HCT116 (cell line): ENCODE data around the gene KLK11. TPM values are rescaled to one million over a fixed set of nuclear protein-coding genes. Genes with fewer than 3 reads are reported as not detected.
A peak's percentile ranks its signal among the peaks of the same experiment; 100 is the strongest.

Experiments
- ATAC-seq: fragments of 200-7000 bp; cut with Tn5 transposase; 2 replicates; pipeline ENCODE4 v1.9.1; 2020; ENCODE audit warnings: mild to moderate bottlenecking, moderate library complexity
- BruUV-seq: library from RNA; stranded (reverse); fragments of 400-500 nt; replicated peaks from 2 replicates; lab custom pipeline; 2021; lab: Mats Ljungman, UMichigan
- CTCF ChIA-PET: fragments of 300-600 bp; sonication (Branson Sonifier 250); formaldehyde crosslinking; loops from one replicate; lab custom pipeline; 2021; ENCODE audit warnings: antibody characterized with exemption; lab: Charles Lee
- POLR2A ChIA-PET: fragments of 300-600, 350-600 bp; sonication (Branson Sonifier 250); formaldehyde crosslinking; loops from one replicate; lab custom pipeline; 2021; ENCODE audit warnings: antibody characterized with exemption; lab: Charles Lee
- RAD21 ChIA-PET, 2 experiments: fragments of 300-600 bp; sonication (Branson Sonifier 250); formaldehyde crosslinking; loops; one replicate each; lab custom pipeline; 2023; ENCODE audit warnings: low total read pairs in 2 of 2; ENCODE audit not compliant: uncharacterized antibody in 2 of 2, unreplicated experiment in 2 of 2, low non-redundant PET in 1 of 2; lab: Charles Lee
- DNase-seq: peaks from one replicate; pipeline ENCODE4 v3.0.0-alpha.2; 2010; ENCODE audit warnings: low read depth, low spot score
- H2AFZ ChIP-seq: fragments of 200-600 bp; shearing (Covaris generic), sonication (generic); 2 replicates; pipeline ENCODE4 v1.6.1; 2017; ENCODE audit warnings: low read depth, mixed run types, mixed read lengths, antibody characterized with exemption, low read length; ENCODE audit not compliant: poor library complexity, severe bottlenecking
- H3K27ac ChIP-seq: 2 replicates; pipeline ENCODE4 v1.5.1; 2012; ENCODE audit warnings: low read depth, low read length
- H3K27me3 ChIP-seq: fragments of 200-600 bp; sonication (generic); 2 replicates; pipeline ENCODE4 v1.6.1; 2016; ENCODE audit warnings: mixed run types, low read length, mixed read lengths; ENCODE audit not compliant: insufficient read depth
- H3K36me3 ChIP-seq, 2 experiments: fragments of 200-500 bp in 1 of 2; fragments of 200-600 bp in 1 of 2; sonication (Bioruptor generic) in 1 of 2; sonication (generic) in 1 of 2; 2 replicates each; pipeline versions ENCODE4 v1.5.1 to v1.6.1; 2014 to 2016; ENCODE audit warnings: low read length in 2 of 2, inconsistent platforms in 1 of 2, mixed read lengths in 1 of 2, mixed run types in 1 of 2; ENCODE audit not compliant: insufficient read depth in 2 of 2, control insufficient read depth in 1 of 2
- H3K4me1 ChIP-seq, 2 experiments: fragments of 200-600 bp in 1 of 2; sonication (generic) in 1 of 2; 2 replicates each; pipeline versions ENCODE4 v1.5.1 to v1.6.1; 2012 to 2017; ENCODE audit warnings: low read length in 2 of 2, inconsistent platforms in 1 of 2, mild to moderate bottlenecking in 1 of 2, mixed read lengths in 1 of 2, mixed run types in 1 of 2, moderate library complexity in 1 of 2; ENCODE audit not compliant: insufficient read depth in 2 of 2, control insufficient read depth in 1 of 2
- H3K4me2 ChIP-seq: fragments of 200-600 bp; sonication (generic); 2 replicates; pipeline ENCODE4 v1.6.1; 2017; ENCODE audit warnings: mixed run types, low read length, mixed read lengths
- H3K4me3 ChIP-seq, 2 experiments: fragments of 200-600 bp in 1 of 2; sonication (generic) in 1 of 2; replicated peaks in 1 of 2; 2 replicates each; pipeline ENCODE4 v1.5.1; 2011 to 2016; ENCODE audit warnings: low read length in 2 of 2, control low read depth in 1 of 2, low read depth in 1 of 2, mild to moderate bottlenecking in 1 of 2, mixed read lengths in 1 of 2, mixed run types in 1 of 2
- H3K79me2 ChIP-seq: fragments of 200-600 bp; sonication (generic); 2 replicates; pipeline ENCODE4 v1.6.1; 2017; ENCODE audit warnings: mild to moderate bottlenecking, mixed run types, low read length, moderate library complexity, mixed read lengths; ENCODE audit not compliant: insufficient read depth
- H3K9ac ChIP-seq: fragments of 200-600 bp; sonication (generic); 2 replicates; pipeline ENCODE4 v1.6.1; 2016; ENCODE audit warnings: low read length, mixed read lengths
- H3K9me2 ChIP-seq: fragments of 200-600 bp; sonication (generic), shearing (Covaris generic); 2 replicates; pipeline ENCODE4 v1.6.1; 2017; ENCODE audit warnings: mixed run types, mild to moderate bottlenecking, moderate library complexity; ENCODE audit not compliant: insufficient read depth
- H3K9me3 ChIP-seq, 2 experiments: fragments of 200-500 bp in 1 of 2; fragments of 200-600 bp in 1 of 2; sonication (Bioruptor generic) in 1 of 2; sonication (generic) in 1 of 2; 2 replicates each; pipeline ENCODE4 v1.6.1; 2014 to 2017; ENCODE audit warnings: low read length in 2 of 2, mixed read lengths in 2 of 2, inconsistent platforms in 1 of 2, low read depth in 1 of 2, mild to moderate bottlenecking in 1 of 2, mixed run types in 1 of 2, moderate library complexity in 1 of 2; ENCODE audit not compliant: control insufficient read depth in 1 of 2, insufficient read depth in 1 of 2
- H4K20me1 ChIP-seq: fragments of 200-600 bp; sonication (generic), shearing (Covaris generic); 2 replicates; pipeline ENCODE4 v1.6.1; 2017; ENCODE audit warnings: mixed run types, mild to moderate bottlenecking, moderate library complexity; ENCODE audit not compliant: insufficient read depth
- EGR1 ChIP-seq: IDR thresholded peaks from 2 replicates; pipeline ENCODE4 v1.6.1; 2012; ENCODE audit warnings: low read depth
- EZH2phosphoT487 ChIP-seq: fragments of 200-600 bp; IDR thresholded peaks from 2 replicates; pipeline ENCODE4 v1.6.1; 2018; ENCODE audit warnings: antibody characterized with exemption, borderline replicate concordance
- JUND ChIP-seq: IDR thresholded peaks from 2 replicates; pipeline ENCODE4 v1.6.1; 2012
- POLR2A ChIP-seq: IDR thresholded peaks from 2 replicates; pipeline ENCODE4 v1.7.0; 2011; ENCODE audit warnings: borderline replicate concordance; ENCODE audit not compliant: insufficient read depth, insufficient read length; ENCODE audit errors: extremely low read depth
- SP1 ChIP-seq: IDR thresholded peaks from 2 replicates; pipeline ENCODE4 v1.6.1; 2012; ENCODE audit warnings: low read depth
- TCF7L2 ChIP-seq: IDR thresholded peaks from 2 replicates; pipeline ENCODE4 v1.7.0; 2011; ENCODE audit warnings: borderline replicate concordance, inconsistent platforms; ENCODE audit not compliant: insufficient read depth, insufficient read length; ENCODE audit errors: extremely low read depth
- YY1 ChIP-seq: IDR thresholded peaks from 2 replicates; pipeline ENCODE4 v1.6.1; 2011; ENCODE audit warnings: low read length, low read depth, moderate library complexity, mild to moderate bottlenecking; ENCODE audit not compliant: insufficient replicate concordance; ENCODE audit errors: extremely low read depth
- ZFX ChIP-seq: fragments of 450-650 bp; IDR thresholded peaks from 2 replicates; pipeline ENCODE4 v1.6.1; 2017
- intact Hi-C: fragments of 100-400 bp; cut with micrococcal nuclease; formaldehyde crosslinking; loops from 2 replicates; pipeline ENCODE4 v1.10.0; 2022
- total RNA-seq: library from RNA; stranded (reverse); gene quantifications from one replicate; pipeline ENCODE4 v1.2.1, GENCODE V29; 2021; ENCODE audit not compliant: unreplicated experiment
- TF ChIP-seq, protein P1 (sequence below): IDR thresholded peaks from 2 replicates; pipeline ENCODE4 v1.6.1; 2012; ENCODE audit warnings: low read depth

Gene KLK11
- total RNA-seq, 1 experiment from 2014 or later: not detected

- Histone ChIP-seq H3K79me2 (peaks cover 11% of the 10 kb centered on the region; the same call in 1 of the 2 replicates), H3K36me3 (peaks cover 0 to 6% of the 10 kb centered on the region in 2 experiments; a peak in 1 of 4 replicates), H2AFZ (no peak overlapping the region), H3K4me3 (peak overlapping the region; percentile 78 to 88), H3K4me1 (peaks cover 16 to 36% of the 10 kb centered on the region in 2 experiments), H4K20me1 (no peaks in the 10 kb centered on the region), H3K9ac (peak overlapping the region; percentile 91), H3K9me2 (no peaks in the 10 kb centered on the region), H3K4me2 (peak overlapping the region; percentile 100), H3K9me3 (no peaks in the 10 kb centered on the region), H3K27me3 (no peaks in the 10 kb centered on the region), H3K27ac (peak overlapping the region; percentile 77; the same call in 1 of the 2 replicates)
- ATAC-seq: no peak
- intact Hi-C loops: loop anchor here (2.0 to 5.0 kb wide), 2 partner anchors 33 to 68 kb away; partner anchors contain the start of gene KLK6
- TF ChIP-seq YY1 (no peak), ZFX (0 out of 2 replicates have a peak, but pooled peaks have one; percentile 29)
- TSS peak; percentile 53 for BruUV-seq
- ChIA-PET RAD21 (no interaction called here), CTCF (interaction anchor here (1.0 to 3.4 kb wide), 5 partner anchors 12 to 96 kb away, joined by 3 to 71 read pairs (median 3); partner anchors contain the start of gene KLK10), POLR2A (interaction anchor here (0.9 to 2.6 kb wide), 5 partner anchors 13 to 67 kb away, joined by 3 to 49 read pairs (median 4); partner anchors contain the start of genes KLK10 and KLK7)
- no peak for DNase-seq
Measured at GRCh38 chr19:51000426-51000825, 26.0 kb downstream of the KLK11 start.

DNA sequence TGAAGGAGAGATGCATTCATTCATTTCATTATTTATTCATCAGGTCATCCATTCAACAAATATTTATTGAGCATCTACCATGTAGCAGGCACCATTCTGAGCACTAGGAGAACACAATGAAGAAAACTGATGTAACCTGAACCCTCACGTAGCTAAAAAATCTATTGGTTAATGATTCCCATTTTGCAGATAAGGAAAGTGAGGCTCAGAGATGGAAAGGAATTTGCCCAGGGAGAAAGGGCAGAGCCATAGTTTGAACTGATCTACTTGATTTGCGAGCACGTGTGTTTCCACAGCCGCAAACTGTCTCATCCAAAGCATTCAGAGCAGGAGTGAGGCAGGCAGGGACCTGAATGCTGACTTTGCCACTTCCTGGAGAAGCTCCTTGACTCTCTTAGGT is 27.7 kb downstream of the KLK11 start:
- DNase-seq: no peak

More for the DNA sequence above, 27.7 kb downstream of the KLK11 start:
- ChIA-PET RAD21 (no interaction called here), CTCF (no interaction called here), POLR2A (interaction anchor here (1.2 kb wide), 1 partner anchor 48 kb away, joined by 4 read pairs; no protein-coding TSS in a partner anchor)
- no TSS peak for BruUV-seq
- Histone ChIP-seq H4K20me1 (no peaks in the 10 kb centered on the region), H3K9me3 (no peaks in the 10 kb centered on the region), H3K9me2 (no peaks in the 10 kb centered on the region), H2AFZ (no peak overlapping the region), H3K27ac (no peak overlapping the region), H3K79me2 (peaks cover 11% of the 10 kb centered on the region; the same call in 1 of the 2 replicates), H3K4me3 (no peak overlapping the region), H3K9ac (no peak overlapping the region), H3K4me1 (peaks cover 16 to 47% of the 10 kb centered on the region in 2 experiments), H3K27me3 (no peaks in the 10 kb centered on the region), H3K36me3 (peaks cover 0 to 6% of the 10 kb centered on the region in 2 experiments; a peak in 1 of 4 replicates), H3K4me2 (no peak overlapping the region)
- intact Hi-C loops: no loop called here
- ATAC-seq: no peak
- TF ChIP-seq EZH2phosphoT487 (no peak), YY1 (no peak), SP1 (no peak), TCF7L2 (no peak), EGR1 (no peak), JUND (no peak), POLR2A (no peak)
- TF ChIP-seq, protein P1, sequence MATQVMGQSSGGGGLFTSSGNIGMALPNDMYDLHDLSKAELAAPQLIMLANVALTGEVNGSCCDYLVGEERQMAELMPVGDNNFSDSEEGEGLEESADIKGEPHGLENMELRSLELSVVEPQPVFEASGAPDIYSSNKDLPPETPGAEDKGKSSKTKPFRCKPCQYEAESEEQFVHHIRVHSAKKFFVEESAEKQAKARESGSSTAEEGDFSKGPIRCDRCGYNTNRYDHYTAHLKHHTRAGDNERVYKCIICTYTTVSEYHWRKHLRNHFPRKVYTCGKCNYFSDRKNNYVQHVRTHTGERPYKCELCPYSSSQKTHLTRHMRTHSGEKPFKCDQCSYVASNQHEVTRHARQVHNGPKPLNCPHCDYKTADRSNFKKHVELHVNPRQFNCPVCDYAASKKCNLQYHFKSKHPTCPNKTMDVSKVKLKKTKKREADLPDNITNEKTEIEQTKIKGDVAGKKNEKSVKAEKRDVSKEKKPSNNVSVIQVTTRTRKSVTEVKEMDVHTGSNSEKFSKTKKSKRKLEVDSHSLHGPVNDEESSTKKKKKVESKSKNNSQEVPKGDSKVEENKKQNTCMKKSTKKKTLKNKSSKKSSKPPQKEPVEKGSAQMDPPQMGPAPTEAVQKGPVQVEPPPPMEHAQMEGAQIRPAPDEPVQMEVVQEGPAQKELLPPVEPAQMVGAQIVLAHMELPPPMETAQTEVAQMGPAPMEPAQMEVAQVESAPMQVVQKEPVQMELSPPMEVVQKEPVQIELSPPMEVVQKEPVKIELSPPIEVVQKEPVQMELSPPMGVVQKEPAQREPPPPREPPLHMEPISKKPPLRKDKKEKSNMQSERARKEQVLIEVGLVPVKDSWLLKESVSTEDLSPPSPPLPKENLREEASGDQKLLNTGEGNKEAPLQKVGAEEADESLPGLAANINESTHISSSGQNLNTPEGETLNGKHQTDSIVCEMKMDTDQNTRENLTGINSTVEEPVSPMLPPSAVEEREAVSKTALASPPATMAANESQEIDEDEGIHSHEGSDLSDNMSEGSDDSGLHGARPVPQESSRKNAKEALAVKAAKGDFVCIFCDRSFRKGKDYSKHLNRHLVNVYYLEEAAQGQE: no peak
